ENCODE results near the gene PXMP2.

Gene PXMP2

DNA sequence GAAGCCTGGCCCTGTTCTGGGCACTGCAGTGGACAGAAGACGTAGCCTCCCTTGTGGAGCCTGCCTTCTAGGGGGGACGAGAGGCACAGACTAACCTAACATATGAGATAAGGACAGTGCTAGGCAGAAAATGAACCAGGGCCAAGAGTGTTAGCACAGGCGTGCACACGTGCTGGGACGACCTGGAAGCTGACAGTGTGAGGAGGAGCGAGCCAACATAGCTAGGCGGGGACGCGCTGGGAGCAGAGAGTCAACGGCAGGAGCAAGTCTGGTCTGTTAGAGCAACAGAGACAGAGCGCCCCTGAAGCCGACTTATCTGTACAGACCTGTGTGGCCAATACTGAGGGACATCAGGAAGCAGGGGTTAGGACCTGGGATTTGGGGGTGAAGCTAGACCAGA is 8.0 kb downstream of the PXMP2 start:
- no peak for DNase-seq

- no peak for DNase-seq
Observed at GRCh38 chr12:132698341-132698740, 11.0 kb downstream of the PXMP2 start.

- DNase-seq: no peak
Observed at GRCh38 chr12:132700212-132700822, 12.9 kb downstream of the PXMP2 start.

DNA sequence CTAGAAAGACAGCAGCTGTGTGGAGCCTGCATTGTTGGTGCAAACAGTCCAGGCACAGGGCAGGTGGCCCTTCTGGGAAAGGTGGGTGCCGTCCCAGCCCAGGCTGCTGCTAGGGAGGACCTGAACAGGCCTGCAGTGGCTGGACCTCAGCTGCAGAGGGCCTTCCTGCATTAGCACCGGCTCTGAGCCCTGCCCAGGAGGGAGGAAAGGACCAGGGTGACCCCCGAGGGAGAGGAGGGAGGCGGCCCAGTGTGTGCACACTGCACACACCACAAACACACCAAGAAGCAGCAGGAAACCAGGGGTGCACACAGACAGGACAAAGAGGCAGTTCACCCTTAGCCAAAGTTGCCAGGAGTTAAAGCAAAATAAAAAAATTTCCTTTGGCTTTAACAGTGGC is 15.3 kb downstream of the PXMP2 start:
- DNase-seq: no peak

DNA sequence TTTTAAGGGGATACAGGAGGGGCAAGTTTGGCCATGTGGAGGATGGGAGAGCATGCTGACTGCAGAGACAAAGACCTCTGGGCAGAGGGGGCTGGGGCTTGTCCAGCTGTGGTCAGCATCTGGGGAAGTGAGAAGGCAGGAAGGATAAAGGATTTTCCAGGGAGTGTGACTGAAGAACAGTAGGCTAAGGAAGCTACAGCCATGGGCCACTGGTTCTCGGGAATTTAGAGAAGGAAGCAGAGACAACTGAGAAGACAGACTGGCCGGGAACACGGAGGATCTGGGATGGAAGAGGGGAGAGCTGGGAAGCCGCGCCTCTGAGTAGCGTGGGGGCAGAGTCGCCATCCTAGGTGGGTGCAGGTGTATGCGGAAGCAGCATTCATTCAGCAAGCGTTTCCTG is 16.3 kb downstream of the PXMP2 start:
- no peak for DNase-seq

DNA sequence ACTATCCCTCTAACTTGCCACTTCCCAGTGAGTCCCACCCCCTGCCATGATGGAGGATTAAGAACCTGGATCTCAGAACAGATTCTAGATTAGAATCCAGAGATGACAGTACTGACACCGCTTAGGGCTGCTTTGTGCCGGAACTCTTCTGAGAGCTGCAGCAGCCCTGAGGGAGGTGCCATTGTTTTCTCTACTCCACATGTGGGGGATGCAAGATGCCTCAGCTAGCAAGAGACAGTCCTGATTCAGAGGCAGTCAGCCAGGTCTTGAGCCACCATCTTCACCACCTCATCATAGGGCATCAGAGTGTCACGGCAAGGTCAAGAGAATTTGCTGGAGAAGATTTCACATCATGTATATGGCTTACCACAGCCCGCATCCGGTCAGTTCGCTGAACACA is 19.9 kb downstream of the PXMP2 start:
- DNase-seq: no peak

DNA sequence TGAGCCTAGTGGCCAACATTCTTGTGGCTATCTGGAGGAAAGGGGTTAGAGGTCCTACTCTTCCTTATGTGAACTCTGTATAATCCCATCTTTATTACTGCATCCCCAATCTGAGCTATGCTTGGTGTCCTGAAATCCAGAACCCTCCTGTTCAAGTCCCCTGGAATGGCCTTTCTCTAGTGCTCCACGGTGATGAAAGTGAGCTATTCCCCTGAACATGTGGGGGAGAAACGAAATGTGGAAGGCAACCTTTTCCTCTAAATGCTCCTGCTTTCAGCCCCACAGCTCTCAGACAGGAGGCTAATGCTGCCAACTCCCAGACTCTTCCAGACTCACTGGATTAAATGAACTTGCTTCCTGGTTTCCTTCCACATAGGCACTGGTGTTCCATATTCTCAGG is 20.8 kb downstream of the PXMP2 start:
- DNase-seq: no peak

DNA sequence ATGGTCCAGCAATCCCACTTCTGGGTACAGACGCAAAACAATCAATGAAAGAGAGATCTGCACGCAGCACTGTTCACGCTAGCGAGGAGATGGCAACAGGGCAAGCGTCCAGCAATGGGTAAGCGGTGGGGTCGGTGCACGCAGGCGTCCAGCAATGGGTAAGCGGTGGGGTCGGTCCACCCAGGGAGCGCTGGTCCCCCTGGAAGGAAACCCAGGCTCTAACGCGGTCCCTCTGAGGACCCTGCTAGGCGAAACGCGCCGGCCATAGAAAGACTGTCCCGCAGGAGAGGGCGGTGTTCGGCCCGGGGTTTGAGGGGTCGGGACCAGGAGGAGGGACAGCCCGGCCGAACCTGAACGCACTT is 22.6 kb downstream of the PXMP2 start:
- no peak for DNase-seq

DNA sequence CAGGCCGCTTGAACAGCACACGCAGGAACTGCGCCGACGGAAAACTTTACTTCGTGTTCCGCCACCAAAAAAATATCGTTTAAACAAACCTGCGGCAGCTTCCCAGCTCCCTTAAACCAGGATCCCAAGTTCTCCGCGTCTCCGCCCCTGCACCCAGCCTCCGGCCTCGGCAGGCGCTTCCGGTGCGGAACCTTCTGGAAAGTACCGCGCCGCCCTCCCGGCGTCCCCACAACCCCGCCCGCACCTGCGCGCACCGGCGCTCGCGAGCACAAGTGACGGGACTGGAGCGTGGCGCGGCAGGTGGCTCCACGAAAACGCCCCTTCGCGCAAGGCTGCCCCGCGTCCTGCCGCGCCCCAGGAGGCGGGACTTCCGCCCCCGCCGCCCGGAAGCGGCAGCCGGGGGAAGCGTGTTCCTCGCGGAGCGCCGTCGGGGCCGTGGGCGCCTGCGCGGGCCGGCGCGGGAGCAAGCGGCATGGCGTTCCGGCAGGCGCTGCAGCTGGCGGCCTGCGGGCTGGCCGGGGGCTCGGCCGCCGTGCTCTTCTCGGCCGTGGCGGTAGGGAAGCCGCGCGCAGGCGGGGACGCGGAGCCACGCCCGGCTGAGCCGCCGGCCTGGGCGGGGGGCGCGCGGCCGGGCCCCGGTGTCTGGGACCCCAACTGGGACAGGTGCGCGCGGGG is 23.2 kb downstream of the PXMP2 start, which contains the start of gene PGAM5:
Gene PGAM5, plus strand, starts transcription at position 438 of the 675 bp plus-strand sequence. Its CDS starts 35 bp downstream, at position 473.
- peak; percentile 70 for DNase-seq

DNA sequence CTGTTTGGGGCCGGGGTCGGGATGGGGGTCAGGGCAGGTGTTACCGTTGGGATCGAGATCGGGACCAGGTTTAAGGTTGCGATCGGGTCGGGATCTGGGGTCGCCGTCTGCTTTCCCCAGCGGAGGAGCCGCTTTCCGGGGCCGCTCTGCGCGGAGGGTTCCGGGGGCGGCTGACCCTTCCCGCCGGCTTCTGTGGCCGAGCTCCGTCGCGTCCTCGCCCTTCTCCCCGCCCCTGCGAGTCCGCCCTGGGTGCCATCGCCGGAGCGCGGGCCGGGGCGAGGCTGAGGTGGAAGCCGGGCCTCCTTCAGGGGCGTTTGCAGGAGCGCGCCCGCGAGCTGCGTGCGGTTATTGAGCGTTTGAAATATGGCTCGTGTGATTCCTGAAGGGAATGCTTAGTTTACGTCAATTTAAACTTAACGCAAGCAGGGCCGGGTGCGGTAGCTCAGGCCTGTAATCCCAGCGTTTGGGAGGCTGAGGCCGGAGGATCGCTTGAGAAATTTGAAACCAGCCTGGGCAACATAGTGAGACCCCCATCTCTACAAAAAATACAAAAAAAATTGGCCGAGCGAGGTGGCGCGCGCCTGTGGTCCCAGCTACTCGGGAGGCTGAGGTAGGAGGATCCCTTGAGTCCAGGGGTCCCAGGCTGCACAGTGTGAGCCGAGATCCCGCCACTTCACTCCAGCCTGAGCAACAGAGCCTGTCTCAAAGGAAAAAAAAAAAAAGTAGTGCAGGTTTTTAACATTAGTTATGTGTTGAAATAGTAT is 23.9 kb downstream of the PXMP2 start:
- DNase-seq: no peak

GRCh38 chr12:132713123-132713522 is 25.7 kb downstream of the PXMP2 start:
- no peak for DNase-seq

- DNase-seq: no peak
Observed at GRCh38 chr12:132715874-132716273, 28.5 kb downstream of the PXMP2 start.

DNA sequence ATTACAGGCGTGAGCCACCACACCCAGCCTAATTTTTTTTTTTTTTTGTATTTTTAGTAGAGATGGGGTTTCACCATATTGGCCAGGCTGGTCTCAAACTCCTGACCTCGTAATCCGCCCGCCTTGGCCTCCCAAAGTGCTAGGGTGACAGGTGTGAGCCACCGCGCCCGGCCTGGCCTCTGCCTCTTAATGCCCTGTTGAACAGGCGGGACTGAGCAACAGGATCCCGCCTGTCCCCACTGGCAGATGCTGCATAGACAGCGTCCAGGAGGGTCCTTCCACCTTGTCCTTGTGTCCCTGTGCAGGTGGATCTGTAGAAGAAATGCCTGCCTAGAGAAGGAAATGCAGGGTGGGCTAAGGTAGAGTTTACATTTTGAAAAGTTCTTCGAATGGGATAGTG is 29.0 kb downstream of the PXMP2 start:
- DNase-seq: no peak

DNA sequence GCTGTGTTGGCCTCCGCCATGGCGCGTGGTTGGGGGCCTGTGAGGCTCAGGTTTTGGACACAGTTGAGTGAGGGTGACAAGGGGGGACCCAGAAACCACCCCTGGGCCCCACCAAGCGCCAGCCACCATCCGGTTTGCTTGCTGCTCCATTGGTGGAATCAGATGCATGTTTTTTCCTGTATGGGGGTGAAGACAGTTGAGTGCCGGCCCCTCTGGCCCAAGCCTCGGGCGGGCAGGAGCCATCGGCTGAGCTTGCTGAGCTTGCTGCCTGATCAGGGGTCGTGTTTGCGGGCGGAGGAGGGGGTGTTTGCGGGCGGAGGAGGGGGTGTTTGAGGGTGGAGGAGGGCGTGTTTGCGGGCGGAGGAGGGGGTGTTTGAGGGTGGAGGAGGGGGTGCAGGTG is 29.6 kb downstream of the PXMP2 start:
- DNase-seq: no peak

GRCh38 chr12:132717531-132718387 is 30.4 kb downstream of the PXMP2 start:
- DNase-seq: no peak

DNA sequence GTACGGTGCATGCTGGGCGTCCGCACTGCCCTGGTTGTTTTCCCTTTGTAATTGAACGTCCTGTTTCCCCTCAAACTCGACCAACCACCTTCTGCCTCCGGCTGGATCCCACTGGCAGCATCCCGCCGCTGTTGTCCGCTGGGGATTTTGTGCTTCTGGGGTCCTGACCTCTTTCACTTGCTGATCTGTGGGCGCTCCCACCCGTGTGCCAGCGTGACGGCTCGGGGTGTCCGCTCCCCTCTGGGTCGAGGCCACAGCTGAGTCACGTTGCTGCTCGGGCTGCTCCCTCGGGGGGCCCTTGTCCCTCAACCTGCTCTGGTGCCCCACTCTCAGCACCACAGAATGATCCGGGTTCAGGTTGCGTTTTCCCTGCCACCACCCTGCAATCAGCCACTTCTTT is 31.3 kb downstream of the PXMP2 start:
- no peak for DNase-seq

- DNase-seq: no peak
Observed at GRCh38 chr12:132719141-132719953, 32.0 kb downstream of the PXMP2 start.

- DNase-seq: no peak
Observed at GRCh38 chr12:132719954-132720324, 32.6 kb downstream of the PXMP2 start.

DNA sequence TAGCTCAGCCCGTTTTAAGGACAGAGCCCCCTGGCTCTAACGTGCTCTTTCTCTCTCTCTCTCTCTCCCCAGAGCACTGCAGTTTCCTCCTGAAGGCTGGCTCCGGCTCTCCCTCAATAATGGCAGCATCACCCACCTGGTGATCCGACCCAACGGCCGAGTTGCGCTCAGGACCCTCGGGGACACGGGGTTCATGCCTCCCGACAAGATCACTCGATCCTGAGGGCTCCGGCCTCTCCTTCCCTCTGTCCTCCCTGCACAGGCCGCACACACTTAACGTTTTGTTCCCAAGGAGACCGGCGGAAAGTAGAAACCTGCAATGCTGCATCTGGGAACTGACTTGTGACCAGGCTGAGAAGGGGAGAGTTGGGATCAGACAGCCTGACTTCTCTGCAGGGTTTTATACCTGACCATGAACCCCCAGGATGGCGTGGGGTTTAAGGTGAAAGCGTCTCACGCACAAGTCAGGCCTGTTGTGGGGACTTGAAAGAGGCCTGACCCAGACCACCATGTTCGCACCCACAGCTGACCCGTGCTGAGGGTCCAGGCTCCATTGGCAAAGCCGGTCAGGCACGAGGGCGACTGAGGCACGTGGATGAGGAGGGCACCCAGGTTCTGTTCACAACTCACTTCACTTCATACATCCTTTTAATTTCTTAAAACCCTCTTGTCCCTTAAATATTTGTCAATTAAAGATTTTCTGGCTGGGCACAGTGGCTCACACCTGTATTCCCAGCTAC is 33.4 kb downstream of the PXMP2 start:
- DNase-seq: no peak

GRCh38 chr12:132723015-132723763 is 35.8 kb downstream of the PXMP2 start:
- no peak for DNase-seq

- DNase-seq: no peak
Observed at GRCh38 chr12:132723764-132724140, 36.4 kb downstream of the PXMP2 start.
